ENCODE data around the gene RRP15. TPM values are rescaled to one million over a fixed set of nuclear protein-coding genes. Genes with fewer than 3 reads are reported as not detected.

Gene RRP15
- total RNA-seq, 2 experiments from 2014 or later: 41.3 to 50.5 TPM

DNA sequence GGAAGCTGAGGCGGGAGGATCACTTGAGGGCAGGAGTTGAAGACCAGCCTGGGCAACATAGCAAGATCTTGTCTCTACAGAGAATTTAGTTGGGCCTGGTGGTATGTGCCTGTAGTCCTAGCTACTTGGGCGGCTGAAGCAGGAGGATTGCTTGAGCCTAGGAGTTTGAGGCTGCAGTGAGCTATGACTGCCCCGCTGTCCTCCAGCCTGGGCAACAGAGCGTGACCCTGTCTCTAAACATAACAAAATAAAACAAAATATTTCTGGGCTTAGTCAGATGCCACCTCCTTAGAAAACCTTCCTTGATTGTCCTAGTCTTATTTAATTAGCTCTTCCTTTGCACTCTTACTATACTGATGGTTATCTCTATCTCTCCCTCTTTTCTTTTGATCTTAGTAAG, 68.6 kb downstream of the RRP15 start:
- DNase-seq: no peak
- no peaks in the 10 kb centered on the region for H3K36me3 Mint-ChIP-seq
- H3K4me3 Mint-ChIP-seq: no peak overlapping the region
- peaks cover 23% of the 10 kb centered on the region for H3K4me1 Mint-ChIP-seq
- no peaks in the 10 kb centered on the region for H3K9me3 Mint-ChIP-seq
- peaks cover 29% of the 10 kb centered on the region for H3K27me3 Mint-ChIP-seq
- no peak overlapping the region for H3K27ac Mint-ChIP-seq

- no peak overlapping the region for H3K27ac Mint-ChIP-seq
- H3K4me3 Mint-ChIP-seq: no peak overlapping the region
- peaks cover 29% of the 10 kb centered on the region for H3K27me3 Mint-ChIP-seq
- H3K4me1 Mint-ChIP-seq: peaks cover 18% of the 10 kb centered on the region
- H3K36me3 Mint-ChIP-seq: no peaks in the 10 kb centered on the region
- DNase-seq: no peak
- no peaks in the 10 kb centered on the region for H3K9me3 Mint-ChIP-seq
These were observed 70.2 kb downstream of the RRP15 start for GRCh38 chr1:218355278-218355677.

DNA sequence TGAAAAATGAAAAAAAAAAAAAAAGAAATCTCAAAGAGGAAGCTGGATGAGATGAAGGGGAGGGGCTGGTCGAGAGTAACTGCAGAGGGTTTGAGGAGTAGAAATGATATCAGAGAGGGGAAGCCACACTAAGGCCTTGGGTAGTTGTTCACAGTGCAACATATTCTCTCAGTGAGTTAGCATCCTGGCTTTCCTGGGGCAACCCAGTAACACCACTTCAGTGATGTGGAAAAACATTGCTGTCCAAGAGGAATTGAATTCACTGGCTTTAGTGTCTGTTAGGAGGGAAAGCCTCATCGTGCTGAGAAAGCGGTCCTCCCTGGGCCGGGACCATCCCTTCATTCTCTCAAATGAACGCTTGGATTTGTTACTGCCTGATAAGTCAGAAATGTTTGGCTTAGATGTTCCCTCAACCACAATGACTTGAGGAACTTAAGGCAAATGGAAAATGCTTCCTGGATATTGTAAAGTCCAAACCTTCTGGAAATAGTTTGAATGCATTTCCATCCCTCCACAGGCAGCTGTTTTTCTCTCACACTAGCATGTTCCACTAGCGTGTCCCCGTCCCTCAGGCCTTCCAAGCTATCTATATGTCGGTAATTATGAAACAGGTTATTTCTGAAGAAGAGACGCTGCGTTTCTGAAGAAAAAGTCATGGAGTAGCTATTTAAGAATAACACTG, 72.3 kb downstream of the RRP15 start:
- H3K27me3 Mint-ChIP-seq: peaks cover 19% of the 10 kb centered on the region

GRCh38 chr1:218357893-218358232, 72.8 kb downstream of the RRP15 start:
- Mint-ChIP-seq H3K4me1 (peaks cover 1% of the 10 kb centered on the region), H3K9me3 (no peaks in the 10 kb centered on the region), H3K27me3 (peaks cover 15% of the 10 kb centered on the region), H3K27ac (no peak overlapping the region), H3K4me3 (no peak overlapping the region), H3K36me3 (no peaks in the 10 kb centered on the region)
- no peak for DNase-seq

More for the DNA sequence above, 72.3 kb downstream of the RRP15 start:
- no peaks in the 10 kb centered on the region for H3K9me3 Mint-ChIP-seq
- no peak for DNase-seq
- H3K27ac Mint-ChIP-seq: no peak overlapping the region
- H3K4me1 Mint-ChIP-seq: peaks cover 4% of the 10 kb centered on the region
- no peaks in the 10 kb centered on the region for H3K36me3 Mint-ChIP-seq
- H3K4me3 Mint-ChIP-seq: no peak overlapping the region

- H3K27me3 Mint-ChIP-seq: peaks cover 2% of the 10 kb centered on the region
These were observed 76.4 kb downstream of the RRP15 start for GRCh38 chr1:218361298-218362065.

GRCh38 chr1:218362418-218363076, 77.5 kb downstream of the RRP15 start:
- peaks cover 3% of the 10 kb centered on the region for H3K27me3 Mint-ChIP-seq
- no peak overlapping the region for H3K4me3 Mint-ChIP-seq
- DNase-seq: no peak
- H3K4me1 Mint-ChIP-seq: no peaks in the 10 kb centered on the region
- no peaks in the 10 kb centered on the region for H3K9me3 Mint-ChIP-seq
- no peaks in the 10 kb centered on the region for H3K36me3 Mint-ChIP-seq
- H3K27ac Mint-ChIP-seq: no peak overlapping the region

More at GRCh38 chr1:218361298-218362065, 76.4 kb downstream of the RRP15 start:
- no peak for DNase-seq
- Mint-ChIP-seq H3K9me3 (no peaks in the 10 kb centered on the region), H3K4me1 (no peaks in the 10 kb centered on the region), H3K36me3 (no peaks in the 10 kb centered on the region), H3K27ac (no peak overlapping the region), H3K4me3 (no peak overlapping the region)

DNA sequence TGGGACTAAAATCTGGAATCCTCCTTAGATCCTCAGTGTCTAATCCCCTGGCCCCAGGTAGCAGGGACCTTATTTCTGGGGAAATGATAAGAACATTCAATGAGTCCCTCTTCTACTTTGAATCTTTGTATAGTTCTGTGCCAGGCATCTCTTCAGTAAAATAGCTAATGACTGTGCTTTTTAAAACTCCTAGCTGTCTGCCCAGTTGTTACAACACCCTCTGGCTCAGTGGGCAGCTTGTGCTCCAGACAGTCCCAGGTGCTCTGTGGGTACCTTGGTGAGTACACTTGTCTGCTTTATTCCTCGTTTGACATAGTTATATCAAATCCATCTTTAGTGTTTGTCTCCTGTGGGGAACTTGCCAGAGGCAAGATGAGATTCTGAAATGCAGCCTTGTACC, 78.0 kb downstream of the RRP15 start:
- no peak for DNase-seq
- Mint-ChIP-seq H3K9me3 (no peaks in the 10 kb centered on the region), H3K4me3 (no peak overlapping the region), H3K4me1 (no peaks in the 10 kb centered on the region), H3K27me3 (peaks cover 7% of the 10 kb centered on the region), H3K36me3 (no peaks in the 10 kb centered on the region), H3K27ac (no peak overlapping the region)

GRCh38 chr1:218364028-218364710, 79.1 kb downstream of the RRP15 start:
- Mint-ChIP-seq H3K27me3 (peaks cover 7% of the 10 kb centered on the region), H3K9me3 (no peaks in the 10 kb centered on the region), H3K4me3 (no peak overlapping the region), H3K4me1 (no peaks in the 10 kb centered on the region), H3K27ac (no peak overlapping the region), H3K36me3 (no peaks in the 10 kb centered on the region)
- no peak for DNase-seq

GRCh38 chr1:218365226-218365999, 80.3 kb downstream of the RRP15 start:
- Mint-ChIP-seq H3K4me1 (no peaks in the 10 kb centered on the region), H3K27ac (no peak overlapping the region), H3K27me3 (peaks cover 7% of the 10 kb centered on the region), H3K9me3 (no peaks in the 10 kb centered on the region), H3K36me3 (no peaks in the 10 kb centered on the region), H3K4me3 (no peak overlapping the region)
- DNase-seq: no peak

- Mint-ChIP-seq H3K27me3 (peaks cover 7% of the 10 kb centered on the region), H3K36me3 (peaks cover 2% of the 10 kb centered on the region), H3K9me3 (no peaks in the 10 kb centered on the region), H3K4me3 (no peak overlapping the region), H3K4me1 (no peaks in the 10 kb centered on the region), H3K27ac (no peak overlapping the region)
- DNase-seq: no peak
These were observed 81.4 kb downstream of the RRP15 start for GRCh38 chr1:218366322-218367052.

DNA sequence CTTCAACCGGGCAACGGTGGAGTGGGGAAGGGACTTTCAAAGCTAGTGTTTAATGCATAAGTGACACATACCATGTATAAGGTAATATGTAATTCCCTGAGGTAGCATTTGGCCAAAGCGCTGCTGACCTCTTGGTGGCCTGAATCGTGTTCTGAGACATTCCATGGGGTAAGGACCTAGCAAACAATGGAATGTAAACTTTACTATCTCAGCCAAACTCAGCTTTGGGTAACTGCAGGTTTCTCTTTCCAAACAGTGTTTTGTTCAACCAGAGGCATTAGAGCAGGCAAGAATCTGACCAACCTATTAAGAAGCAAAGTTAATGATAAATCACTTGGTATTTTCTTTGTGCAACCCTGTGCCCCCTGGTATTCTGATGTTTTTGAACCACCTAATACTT, 82.0 kb downstream of the RRP15 start:
- no peaks in the 10 kb centered on the region for H3K4me1 Mint-ChIP-seq
- no peak overlapping the region for H3K27ac Mint-ChIP-seq
- no peak for DNase-seq
- peaks cover 2% of the 10 kb centered on the region for H3K36me3 Mint-ChIP-seq
- peaks cover 13% of the 10 kb centered on the region for H3K27me3 Mint-ChIP-seq
- H3K9me3 Mint-ChIP-seq: no peaks in the 10 kb centered on the region
- H3K4me3 Mint-ChIP-seq: no peak overlapping the region

DNA sequence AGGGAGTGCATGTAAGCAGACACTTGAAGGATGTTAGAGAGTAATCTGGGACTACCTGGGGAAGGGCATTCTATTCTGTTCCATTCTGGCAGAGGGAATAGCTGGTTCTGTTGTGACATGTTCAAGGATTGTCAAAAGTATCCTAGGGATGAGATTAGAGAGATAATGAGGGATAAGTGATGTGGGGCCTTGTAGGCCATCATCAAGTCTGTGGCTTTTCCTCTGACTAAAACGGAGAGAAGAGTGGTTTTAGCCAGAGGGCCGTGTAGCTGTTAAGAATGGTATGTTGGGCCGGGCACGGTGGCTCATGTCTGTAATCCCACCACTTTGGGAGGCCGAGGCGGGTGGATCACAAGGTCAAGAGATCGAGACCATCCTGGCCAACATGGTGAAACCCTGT, 83.6 kb downstream of the RRP15 start:
- Mint-ChIP-seq H3K4me3 (no peak overlapping the region), H3K27me3 (peaks cover 19% of the 10 kb centered on the region), H3K36me3 (peaks cover 2% of the 10 kb centered on the region), H3K4me1 (no peaks in the 10 kb centered on the region), H3K27ac (no peak overlapping the region), H3K9me3 (no peaks in the 10 kb centered on the region)
- DNase-seq: no peak

DNA sequence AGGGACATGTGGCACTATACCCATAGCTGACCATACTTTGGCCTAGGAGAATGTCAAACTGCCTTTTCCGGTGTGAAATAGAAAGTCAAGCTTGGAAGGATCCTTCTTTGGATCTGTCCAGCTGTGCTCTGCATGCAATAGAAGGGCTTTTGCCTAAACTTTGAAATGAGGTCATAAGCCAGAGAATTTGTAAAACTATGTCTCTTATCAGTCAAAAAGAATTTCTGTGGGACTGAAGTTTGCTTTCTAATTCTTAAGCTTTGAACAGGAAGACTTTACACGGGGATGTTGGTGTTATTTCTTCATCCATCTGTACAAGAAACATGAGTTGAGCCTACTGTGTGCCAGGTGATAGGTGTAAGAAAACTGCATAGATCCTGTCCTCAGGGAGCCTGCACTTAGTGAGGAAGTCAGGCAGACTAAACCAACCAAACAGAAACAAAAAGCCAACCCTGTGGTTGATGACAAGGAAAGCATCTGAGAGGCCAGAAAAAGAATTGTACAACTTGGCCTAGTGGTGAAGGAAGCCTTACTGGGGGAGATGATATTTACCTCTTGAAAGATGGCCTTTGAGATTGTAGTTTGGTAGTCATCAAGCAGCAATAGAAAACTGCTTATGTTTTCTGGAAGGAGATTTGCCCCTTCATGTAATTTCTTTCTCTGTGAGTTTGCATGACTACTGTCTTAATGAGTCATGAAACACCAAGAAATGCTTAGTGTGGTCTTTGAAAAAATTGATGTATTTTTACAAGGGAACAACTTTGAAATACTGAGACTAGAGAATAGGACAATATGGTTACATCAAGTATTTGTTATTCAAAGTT, 84.8 kb downstream of the RRP15 start:
- Mint-ChIP-seq H3K4me1 (peaks cover 2% of the 10 kb centered on the region), H3K4me3 (no peak overlapping the region), H3K9me3 (no peaks in the 10 kb centered on the region), H3K36me3 (peaks cover 2% of the 10 kb centered on the region), H3K27ac (no peak overlapping the region), H3K27me3 (peaks cover 31% of the 10 kb centered on the region)
- no peak for DNase-seq
